GM23248 (cell line): ENCODE measurements around the gene FCGR1A. TPM values are rescaled to one million over a fixed set of nuclear protein-coding genes. Genes with fewer than 3 reads are reported as not detected.

ENCODE experiments used
- polyA plus RNA-seq: library from polyadenylated mRNA; unstranded; fragments of >200 nt; fragmentation: Nextera tagmentation; extraction: Ambion mirVana; gene quantifications from 2 replicates; pipeline ENCODE4 v1.2.1, GENCODE V29; 2016
- total RNA-seq: library from RNA; depleted of rRNA; stranded (reverse); fragments of >200 nt; shearing (Covaris generic); gene quantifications from 2 replicates; pipeline ENCODE4 v1.2.3, GENCODE V29; 2014; rRNA removed

FCGR1A gene
- total and polyA plus RNA-seq, 2 experiments from 2014 or later = not detected

Other genes starting within 250 kb of the FCGR1A start
- not detected in 2 replicates for gene PPIAL4C, start 198.8 kb upstream of the FCGR1A start, total RNA-seq
- not detected in 2 replicates for gene PPIAL4C, start 198.8 kb upstream of the FCGR1A start, polyA plus RNA-seq
- gene BOLA1, start 116.9 kb downstream of the FCGR1A start, total RNA-seq = 12.3 and 16.4 TPM in 2 replicates
- 18.6 and 20.1 TPM in 2 replicates for gene BOLA1, start 116.9 kb downstream of the FCGR1A start, polyA plus RNA-seq
- 0.51 and 1.1 TPM in 2 replicates for gene SV2A, start 135.2 kb downstream of the FCGR1A start, total RNA-seq
- 0.36 and 0.60 TPM in 2 replicates for gene SV2A, start 135.2 kb downstream of the FCGR1A start, polyA plus RNA-seq
- gene SF3B4, start 145.1 kb downstream of the FCGR1A start, total RNA-seq = 12.3 and 17.5 TPM in 2 replicates
- gene SF3B4, start 145.1 kb downstream of the FCGR1A start, polyA plus RNA-seq = 98.0 and 106 TPM in 2 replicates
- gene MTMR11, start 154.2 kb downstream of the FCGR1A start, total RNA-seq = 7.7 and 13.1 TPM in 2 replicates
- 11.9 and 12.4 TPM in 2 replicates for gene MTMR11, start 154.2 kb downstream of the FCGR1A start, polyA plus RNA-seq
- 20.1 and 20.2 TPM in 2 replicates for gene OTUD7B, start 228.0 kb downstream of the FCGR1A start, total RNA-seq
- 3.1 and 3.5 TPM in 2 replicates for gene OTUD7B, start 228.0 kb downstream of the FCGR1A start, polyA plus RNA-seq